H1 (cell line): ENCODE data around the gene NCKAP1. TPM values are rescaled to one million over a fixed set of nuclear protein-coding genes. Genes with fewer than 3 reads are reported as not detected.

Experiments used
- CTCF ChIA-PET: fragments of 300-600 bp; sonication (Branson Sonifier 250); formaldehyde crosslinking; loops from one replicate; lab custom pipeline; 2021; ENCODE audit not compliant: partially characterized antibody; lab: Charles Lee
- POLR2A ChIA-PET: fragments of 300-600 bp; sonication (Branson Sonifier 250); formaldehyde crosslinking; loops from one replicate; lab custom pipeline; 2021; ENCODE audit warnings: inconsistent platforms; ENCODE audit not compliant: partially characterized antibody; lab: Charles Lee
- DNase-seq, 2 experiments: peaks; one replicate each; pipeline versions ENCODE4 v3.0.0 to v3.0.0-alpha.2; 2010 to 2022; ENCODE audit warnings: low spot score in 2 of 2, low read depth in 1 of 2, mixed read lengths in 1 of 2
- FAIRE-seq: peaks from 2 replicates; lab custom pipeline; 2011; peaks lifted over from hg19 to GRCh38; lab: Jason Lieb, UNC
- H2AFZ ChIP-seq: 2 replicates; pipeline ENCODE4 v1.8.1; 2012; ENCODE audit warnings: low read length, inconsistent platforms
- H2AK5ac ChIP-seq: 2 replicates; pipeline ENCODE4 v1.6.1; 2013; ENCODE audit warnings: low read depth, low read length
- H2BK120ac ChIP-seq: replicated peaks from 2 replicates; pipeline ENCODE3; 2013; ENCODE audit warnings: low read depth, low read length, inconsistent platforms
- H2BK12ac ChIP-seq: 2 replicates; pipeline ENCODE4 v1.6.1; 2013; ENCODE audit warnings: low read depth, low read length
- H2BK15ac ChIP-seq: 2 replicates; pipeline ENCODE4 v1.6.1; 2013; ENCODE audit warnings: low read length
- H2BK20ac ChIP-seq: 2 replicates; pipeline ENCODE4 v1.6.1; 2013; ENCODE audit warnings: low read length
- H2BK5ac ChIP-seq: 2 replicates; pipeline ENCODE4 v1.6.1; 2013; ENCODE audit warnings: low read depth, low read length
- H3K14ac ChIP-seq: 2 replicates; pipeline ENCODE4 v1.6.1; 2013; ENCODE audit warnings: inconsistent platforms; ENCODE audit not compliant: insufficient read length
- H3K18ac ChIP-seq: 2 replicates; pipeline ENCODE4 v1.6.1; 2013; ENCODE audit warnings: low read length; ENCODE audit errors: extremely low read depth
- H3K23ac ChIP-seq: 2 replicates; pipeline ENCODE4 v1.6.1; 2013; ENCODE audit warnings: inconsistent platforms; ENCODE audit not compliant: insufficient read length
- H3K23me2 ChIP-seq: 2 replicates; pipeline ENCODE4 v1.6.1; 2013; ENCODE audit warnings: low read depth, low read length
- H3K27ac ChIP-seq: 2 replicates; pipeline ENCODE4 v1.6.1; 2011; ENCODE audit warnings: low read depth, low read length, inconsistent platforms
- H3K27me3 ChIP-seq, 4 experiments: replicated peaks in 1 of 4; 1 replicate in 1 of 4; 2 replicates in 3 of 4; pipeline versions ENCODE4 v1.6.1 to v1.8.1; 2011 to 2013; ENCODE audit warnings: low read length in 3 of 4, mild to moderate bottlenecking in 3 of 4, inconsistent platforms in 2 of 4, mixed read lengths in 2 of 4, moderate library complexity in 1 of 4; ENCODE audit not compliant: control insufficient read depth in 3 of 4, insufficient read depth in 3 of 4; ENCODE audit errors: extremely low read depth in 1 of 4
- H3K36me3 ChIP-seq, 4 experiments: 2 replicates each; pipeline versions ENCODE4 v1.6.1 to v1.8.1; 2011 to 2013; ENCODE audit warnings: mild to moderate bottlenecking in 4 of 4, low read length in 3 of 4, moderate library complexity in 2 of 4, control low read depth in 1 of 4, inconsistent platforms in 1 of 4; ENCODE audit not compliant: insufficient read depth in 4 of 4, control insufficient read depth in 2 of 4
- H3K4ac ChIP-seq: replicated peaks from 2 replicates; pipeline ENCODE3; 2013; ENCODE audit warnings: low read length, low read depth, mixed read lengths, inconsistent platforms; ENCODE audit not compliant: insufficient read length
- H3K4me1 ChIP-seq, 4 experiments: replicated peaks in 1 of 4; 1 replicate in 1 of 4; 2 replicates in 3 of 4; pipeline versions ENCODE4 v1.6.1 to v1.8.1; 2011 to 2013; ENCODE audit warnings: low read length in 3 of 4, inconsistent platforms in 2 of 4, mixed read lengths in 1 of 4; ENCODE audit not compliant: insufficient read depth in 4 of 4, control insufficient read depth in 3 of 4
- H3K4me2 ChIP-seq, 2 experiments: 2 replicates each; pipeline versions ENCODE4 v1.6.1 to v1.8.1; 2011 to 2013; ENCODE audit warnings: low read depth in 2 of 2, low read length in 2 of 2, control low read depth in 1 of 2, inconsistent platforms in 1 of 2, mild to moderate bottlenecking in 1 of 2; ENCODE audit not compliant: insufficient read depth in 1 of 2
- H3K4me3 ChIP-seq, 4 experiments: fragments of 200-600, 300-600 bp in 1 of 4; sonication (generic), shearing (Covaris generic), sonication (Bioruptor Twin) in 1 of 4; 2 replicates each; pipeline versions ENCODE4 v1.5.1 to v1.8.1; 2011 to 2016; ENCODE audit warnings: low read length in 4 of 4, low read depth in 3 of 4, control low read depth in 2 of 4, inconsistent platforms in 2 of 4, mild to moderate bottlenecking in 2 of 4, mixed read lengths in 1 of 4, moderate library complexity in 1 of 4; ENCODE audit not compliant: insufficient read depth in 2 of 4; ENCODE audit errors: extremely low read depth in 1 of 4
- H3K56ac ChIP-seq: replicated peaks from 2 replicates; pipeline ENCODE3; 2013; ENCODE audit warnings: low read depth, mild to moderate bottlenecking, mixed read lengths, low read length, inconsistent platforms; ENCODE audit not compliant: insufficient read length
- H3K79me1 ChIP-seq: 2 replicates; pipeline ENCODE4 v1.6.1; 2013; ENCODE audit warnings: low read depth, low read length, control low read depth
- H3K79me2 ChIP-seq, 2 experiments: 2 replicates each; pipeline versions ENCODE4 v1.6.1 to v1.8.1; 2012 to 2013; ENCODE audit warnings: low read length in 2 of 2, mild to moderate bottlenecking in 2 of 2, inconsistent platforms in 1 of 2; ENCODE audit not compliant: insufficient read depth in 2 of 2, control insufficient read depth in 1 of 2
- H3K9ac ChIP-seq, 4 experiments: replicated peaks in 1 of 4; 1 replicate in 1 of 4; 2 replicates in 3 of 4; pipeline versions ENCODE4 v1.6.1 to v1.8.1; 2011 to 2013; ENCODE audit warnings: low read depth in 3 of 4, low read length in 3 of 4, control low read depth in 2 of 4, mild to moderate bottlenecking in 2 of 4, moderate library complexity in 2 of 4, inconsistent platforms in 1 of 4; ENCODE audit errors: extremely low read depth in 1 of 4
- H3K9me3 ChIP-seq, 2 experiments: 2 replicates each; pipeline versions ENCODE4 v1.6.1 to v1.8.1; 2012 to 2013; ENCODE audit warnings: mild to moderate bottlenecking in 2 of 2, moderate library complexity in 2 of 2, control low read depth in 1 of 2, inconsistent platforms in 1 of 2, low read depth in 1 of 2, low read length in 1 of 2, mixed read lengths in 1 of 2; ENCODE audit not compliant: insufficient read depth in 2 of 2
- H4K20me1 ChIP-seq, 2 experiments: replicated peaks in 1 of 2; 2 replicates each; pipeline versions ENCODE3 to v1.8.1; 2011 to 2013; ENCODE audit warnings: inconsistent platforms in 2 of 2, low read length in 2 of 2, mild to moderate bottlenecking in 1 of 2; ENCODE audit not compliant: insufficient read depth in 2 of 2, control insufficient read depth in 1 of 2
- H4K5ac ChIP-seq: 2 replicates; pipeline ENCODE4 v1.6.1; 2013; ENCODE audit warnings: low read length, low read depth, mixed read lengths, inconsistent platforms; ENCODE audit not compliant: insufficient read length
- H4K8ac ChIP-seq: 2 replicates; pipeline ENCODE4 v1.8.0; 2013; ENCODE audit warnings: mild to moderate bottlenecking, moderate library complexity, low read length, inconsistent platforms; ENCODE audit not compliant: insufficient read depth; ENCODE audit errors: extremely low read depth
- H4K91ac ChIP-seq: replicated peaks from 2 replicates; pipeline ENCODE3; 2013; ENCODE audit warnings: low read length, mixed read lengths, inconsistent platforms; ENCODE audit not compliant: insufficient read length
- CEBPB ChIP-seq: IDR thresholded peaks from 2 replicates; pipeline ENCODE4 v1.6.1; 2012; ENCODE audit warnings: low read depth, low read length
- CTCF ChIP-seq, 3 experiments: IDR thresholded peaks; 1 replicate in 2 of 3; 2 replicates in 1 of 3; pipeline versions ENCODE4 v1.5.1 to v1.6.1; 2011; ENCODE audit warnings: low read length in 3 of 3, mild to moderate bottlenecking in 3 of 3, inconsistent platforms in 2 of 3, low read depth in 1 of 3, moderate library complexity in 1 of 3; ENCODE audit not compliant: insufficient read depth in 1 of 3; ENCODE audit errors: control extremely low read depth in 1 of 3
- HDAC2 ChIP-seq, 2 experiments: fragments of 300-600 bp in 1 of 2; sonication (generic) in 1 of 2; IDR thresholded peaks; 2 replicates each; pipeline ENCODE4 v1.6.1; 2011 to 2012; ENCODE audit warnings: low read depth in 2 of 2, low read length in 2 of 2, mild to moderate bottlenecking in 2 of 2, moderate library complexity in 2 of 2, borderline replicate concordance in 1 of 2, inconsistent platforms in 1 of 2
- POU5F1 ChIP-seq: IDR thresholded peaks from 2 replicates; pipeline ENCODE4 v1.6.1; 2011; ENCODE audit warnings: low read depth, mild to moderate bottlenecking, low read length, moderate library complexity
- TAF1 ChIP-seq: IDR thresholded peaks from 2 replicates; pipeline ENCODE4 v1.6.1; 2011; ENCODE audit warnings: mild to moderate bottlenecking, low read depth, low read length
- WGBS, 2 experiments: shearing (Covaris generic) in 1 of 2; methylation state at CpG; one replicate each; pipeline versions ENCODE4 v1.1.6 to v1.1.7; 2013 to 2015; ENCODE audit warnings: low lambda C conversion rate in 2 of 2, mixed read lengths in 2 of 2, inconsistent platforms in 1 of 2, low coverage in 1 of 2, missing lambda C conversion rate in 1 of 2; ENCODE audit not compliant: insufficient replicate concordance in 2 of 2, insufficient coverage in 1 of 2, insufficient read length in 1 of 2; ENCODE audit errors: extremely low coverage in 1 of 2, missing lambda C conversion rate in 1 of 2; 5-methylcytosine and 5-hydroxymethylcytosine counted together
- polyA plus RNA-seq, 7 experiments: library from polyadenylated mRNA; depleted of rRNA in 3 of 7; stranded (reverse) in 5 of 7; unstranded in 2 of 7; fragments of >200 nt in 5 of 7; fragments of 200-250 nt in 2 of 7; gene quantifications; 1 replicate in 5 of 7; 2 replicates in 1 of 7; 4 replicates in 1 of 7; pipeline versions ENCODE4 v1.2.1 to v1.2.3, GENCODE V29; 2011 to 2013; ENCODE audit warnings: missing spikeins in 2 of 7, mixed read lengths in 2 of 7
- total RNA-seq: library from RNA; stranded (reverse); fragmentation: NEBNext Ultra II Directional; extraction: Animal tissue kit (Norgen Biotek cat#: 25700); gene quantifications from 2 replicates; pipeline ENCODE4 v1.2.1, GENCODE V29; 2021

NCKAP1 gene
- total and polyA plus RNA-seq, 2 of the 8 experiments (the other 6 are each of a cell fraction or from before 2014, with no cell fraction given), result 90.8 to 173 TPM

GRCh38 chr2:182920089-182920488, 118.2 kb downstream of the NCKAP1 start:
- H3K23ac ChIP-seq, result no peak overlapping the region
- H3K9me3 ChIP-seq, result no peaks in the 10 kb centered on the region
- H2BK120ac ChIP-seq, result no peak overlapping the region
- no peak overlapping the region for H3K27ac ChIP-seq
- H2BK12ac ChIP-seq, result no peak overlapping the region
- CTCF ChIA-PET, result no interaction called here
- H3K23me2 ChIP-seq, result no peaks in the 10 kb centered on the region
- H3K4me1 ChIP-seq, result peaks cover 0 to 3% (median 0%) of the 10 kb centered on the region in 4 experiments; a peak in 1 of 7 replicates
- no peak overlapping the region for H2BK15ac ChIP-seq
- no peak overlapping the region for H3K9ac ChIP-seq
- no peak overlapping the region for H3K4me3 ChIP-seq
- no peak overlapping the region for H2AFZ ChIP-seq
- no peaks in the 10 kb centered on the region for H3K27me3 ChIP-seq
- TF ChIP-seq POU5F1 (no peak), TAF1 (no peak), HDAC2 (IDR thresholded peaks at IDR 0.05; ENCODE audit: borderline replicate concordance in 1 of 2, low read depth in 2 of 2, low read length in 2 of 2) (no peak), CTCF (IDR thresholded peaks at IDR 0.05; ENCODE audit: control extremely low read depth in 1 of 3, insufficient read depth in 1 of 3, low read depth in 1 of 3, low read length in 3 of 3) (no peak), CEBPB (peak; percentile 35; the same call in 1 of the 2 replicates)
- no peak overlapping the region for H4K91ac ChIP-seq
- no peak overlapping the region for H2BK5ac ChIP-seq
- H3K18ac ChIP-seq, result no peak overlapping the region
- no peak overlapping the region for H3K4ac ChIP-seq
- H4K8ac ChIP-seq, result no peak overlapping the region
- H3K79me2 ChIP-seq, result no peaks in the 10 kb centered on the region
- no peaks in the 10 kb centered on the region for H4K20me1 ChIP-seq
- H2BK20ac ChIP-seq, result no peak overlapping the region
- FAIRE-seq (no peak), DNase-seq (no peak)
- H3K4me2 ChIP-seq, result no peak overlapping the region
- H3K36me3 ChIP-seq, result peaks cover 0 to 35% (median 11%) of the 10 kb centered on the region in 4 experiments; a peak in 5 of 8 replicates
- H3K79me1 ChIP-seq, result no peaks in the 10 kb centered on the region
- 97% methylated on average over 7 of the region's 7 CpGs; no CpG with 5 or more reads in 1 of the 2 experiments for WGBS, 2 experiments
- H3K56ac ChIP-seq, result no peak overlapping the region
- H2AK5ac ChIP-seq, result no peak overlapping the region
- H3K14ac ChIP-seq, result no peak overlapping the region
- H4K5ac ChIP-seq, result no peak overlapping the region
- POLR2A ChIA-PET, result interaction anchor here (0.7 kb wide), 1 partner anchor 634 kb away, joined by 3 read pairs; no protein-coding TSS in a partner anchor
